IMR-90 (cell line): ENCODE results near the gene CXXC1. TPM values are rescaled to one million over a fixed set of nuclear protein-coding genes. Genes with fewer than 3 reads are reported as not detected.

ENCODE experiments used
- ATAC-seq: fragments of 200-7000 bp; cut with Tn5 transposase; 2 replicates; pipeline ENCODE4 v1.9.1; 2020; ENCODE audit warnings: low read depth, mild to moderate bottlenecking, moderate library complexity
- BruUV-seq: library from RNA; stranded (reverse); fragments of 400-500 nt; replicated peaks from 2 replicates; lab custom pipeline; 2021; lab: Mats Ljungman, UMichigan
- CTCF ChIA-PET: fragments of 300-600 bp; formaldehyde crosslinking; extraction: SDS; loops from one replicate; lab custom pipeline; 2021; ENCODE audit warnings: antibody characterized with exemption; lab: Yijun Ruan, JAX
- POLR2A ChIA-PET: fragments of 300-600 bp; sonication (Branson Sonifier 250); formaldehyde crosslinking; loops from one replicate; lab custom pipeline; 2022; ENCODE audit warnings: antibody characterized with exemption; ENCODE audit not compliant: unreplicated experiment; lab: Charles Lee
- DNase-seq: peaks from one replicate; pipeline ENCODE4 v3.0.0; 2013
- H2AFZ ChIP-seq: replicated peaks from 2 replicates; pipeline ENCODE3; 2013; ENCODE audit warnings: low read length, mild to moderate bottlenecking; ENCODE audit not compliant: poor library complexity
- H2AK5ac ChIP-seq: 2 replicates; pipeline ENCODE4 v1.6.1; 2013; ENCODE audit warnings: low read depth, low read length, inconsistent platforms
- H2AK9ac ChIP-seq: replicated peaks from 2 replicates; pipeline ENCODE3; 2013; ENCODE audit warnings: mild to moderate bottlenecking, low read depth, low read length, moderate library complexity; ENCODE audit not compliant: poor library complexity
- H2BK120ac ChIP-seq: 2 replicates; pipeline ENCODE4 v1.6.1; 2013; ENCODE audit warnings: low read depth, low read length, inconsistent platforms
- H2BK15ac ChIP-seq: 3 replicates; pipeline ENCODE4 v1.6.1; 2013; ENCODE audit warnings: low read depth, low read length, inconsistent platforms
- H2BK20ac ChIP-seq: 2 replicates; pipeline ENCODE4 v1.6.1; 2013; ENCODE audit warnings: low read depth, mild to moderate bottlenecking, inconsistent platforms, low read length, moderate library complexity
- H2BK5ac ChIP-seq: 2 replicates; pipeline ENCODE4 v1.6.1; 2013; ENCODE audit warnings: mild to moderate bottlenecking, low read depth, low read length, inconsistent platforms; ENCODE audit not compliant: poor library complexity, severe bottlenecking
- H3K14ac ChIP-seq: replicated peaks from 2 replicates; pipeline ENCODE4 v1.6.1; 2013; ENCODE audit warnings: low read depth, low read length, inconsistent platforms
- H3K18ac ChIP-seq: 2 replicates; pipeline ENCODE4 v1.6.1; 2013; ENCODE audit warnings: low read depth, low read length, control low read depth
- H3K23ac ChIP-seq: 2 replicates; pipeline ENCODE4 v1.6.1; 2013; ENCODE audit warnings: low read depth, low read length, inconsistent platforms
- H3K27ac ChIP-seq: 2 replicates; pipeline ENCODE4 v1.5.1; 2013; ENCODE audit warnings: mild to moderate bottlenecking, control low read depth, low read length; ENCODE audit not compliant: insufficient read depth
- H3K27me3 ChIP-seq: 2 replicates; pipeline ENCODE4 v1.6.1; 2013; ENCODE audit warnings: low read length; ENCODE audit not compliant: control insufficient read depth, insufficient read depth
- H3K36me3 ChIP-seq: 2 replicates; pipeline ENCODE4 v1.6.1; 2013; ENCODE audit warnings: low read length, mixed read lengths; ENCODE audit not compliant: control insufficient read depth, insufficient read depth
- H3K4ac ChIP-seq: 2 replicates; pipeline ENCODE4 v1.6.1; 2013; ENCODE audit warnings: low read depth, low read length, inconsistent platforms
- H3K4me1 ChIP-seq: 2 replicates; pipeline ENCODE4 v1.6.1; 2013; ENCODE audit warnings: low read length, mixed read lengths; ENCODE audit not compliant: control insufficient read depth, insufficient read depth
- H3K4me2 ChIP-seq: 2 replicates; pipeline ENCODE4 v1.6.1; 2013; ENCODE audit warnings: low read depth, mild to moderate bottlenecking, control low read depth, low read length, moderate library complexity
- H3K4me3 ChIP-seq: 2 replicates; pipeline ENCODE4 v1.5.1; 2013; ENCODE audit warnings: low read depth, mild to moderate bottlenecking, control low read depth, low read length, moderate library complexity; ENCODE audit not compliant: insufficient read depth
- H3K56ac ChIP-seq: 2 replicates; pipeline ENCODE4 v1.6.1; 2013; ENCODE audit warnings: low read length, inconsistent platforms; ENCODE audit not compliant: insufficient read depth; ENCODE audit errors: extremely low read depth
- H3K79me1 ChIP-seq, 2 experiments: 2 replicates each; pipeline ENCODE4 v1.6.1; 2013; ENCODE audit warnings: low read length in 2 of 2, inconsistent platforms in 1 of 2, low read depth in 1 of 2
- H3K9ac ChIP-seq: 2 replicates; pipeline ENCODE4 v1.6.1; 2013; ENCODE audit warnings: low read depth, low read length, control low read depth
- H3K9me1 ChIP-seq: 2 replicates; pipeline ENCODE4 v1.6.1; 2013; ENCODE audit warnings: low read length, inconsistent platforms; ENCODE audit not compliant: insufficient read depth
- H3K9me3 ChIP-seq: 2 replicates; pipeline ENCODE4 v1.6.1; 2013; ENCODE audit warnings: low read length; ENCODE audit not compliant: control insufficient read depth, insufficient read depth
- H4K20me1 ChIP-seq: 2 replicates; pipeline ENCODE4 v1.6.1; 2013; ENCODE audit warnings: low read length, inconsistent platforms; ENCODE audit not compliant: insufficient read depth
- H4K5ac ChIP-seq: 2 replicates; pipeline ENCODE4 v1.6.1; 2013; ENCODE audit warnings: mild to moderate bottlenecking, low read depth, low read length, control low read depth
- H4K8ac ChIP-seq, 2 experiments: 2 replicates each; pipeline ENCODE4 v1.6.1; 2013; ENCODE audit warnings: low read depth in 2 of 2, low read length in 2 of 2, control low read depth in 1 of 2, inconsistent platforms in 1 of 2
- H4K91ac ChIP-seq: 2 replicates; pipeline ENCODE4 v1.6.1; 2013; ENCODE audit warnings: low read depth, low read length, inconsistent platforms; ENCODE audit not compliant: insufficient read depth
- BHLHE40 ChIP-seq: fragments of 150-350 bp; IDR thresholded peaks from 2 replicates; pipeline ENCODE4 v1.6.1; 2016; ENCODE audit warnings: mild to moderate bottlenecking, low read depth, low read length
- CEBPB ChIP-seq: IDR thresholded peaks from 2 replicates; pipeline ENCODE4 v1.6.1; 2012; ENCODE audit warnings: low read depth, low read length, improper control_type of control experiment
- CHD1 ChIP-seq: IDR thresholded peaks from 2 replicates; pipeline ENCODE4 v1.6.1; 2012; ENCODE audit warnings: low read depth, low read length, improper control_type of control experiment
- FOS ChIP-seq: fragments of 150-350 bp; IDR thresholded peaks from 2 replicates; pipeline ENCODE4 v1.6.1; 2016; ENCODE audit warnings: low read depth, low read length
- MAFK ChIP-seq: IDR thresholded peaks from 2 replicates; pipeline ENCODE4 v1.6.1; 2012; ENCODE audit warnings: low read depth, low read length, improper control_type of control experiment
- MXI1 ChIP-seq: IDR thresholded peaks from 2 replicates; pipeline ENCODE4 v1.6.1; 2012; ENCODE audit warnings: low read depth, mild to moderate bottlenecking, low read length, moderate library complexity, borderline replicate concordance
- NFE2L2 ChIP-seq: fragments of 150-350 bp; IDR thresholded peaks from 2 replicates; pipeline ENCODE4 v1.6.1; 2016; ENCODE audit warnings: low read depth, mild to moderate bottlenecking, low read length
- POLR2A ChIP-seq: IDR thresholded peaks from 2 replicates; pipeline ENCODE4 v1.6.1; 2012; ENCODE audit warnings: mild to moderate bottlenecking, low read depth, low read length
- RAD21 ChIP-seq: IDR thresholded peaks from 2 replicates; pipeline ENCODE4 v1.6.1; 2012; ENCODE audit warnings: low read length, improper control_type of control experiment
- RCOR1 ChIP-seq: IDR thresholded peaks from 2 replicates; pipeline ENCODE4 v1.6.1; 2012; ENCODE audit warnings: mild to moderate bottlenecking, low read length, improper control_type of control experiment; ENCODE audit not compliant: insufficient replicate concordance
- RFX5 ChIP-seq: IDR thresholded peaks from 2 replicates; pipeline ENCODE4 v1.8.0; 2012; ENCODE audit warnings: low read depth, mild to moderate bottlenecking, low read length, moderate library complexity
- SMC3 ChIP-seq: fragments of 150-350 bp; IDR thresholded peaks from 2 replicates; pipeline ENCODE4 v1.6.1; 2016; ENCODE audit warnings: low read depth, mild to moderate bottlenecking, antibody characterized with exemption, low read length, moderate library complexity
- WGBS, 2 experiments: methylation state at CpG; one replicate each; pipeline versions ENCODE4 v1.1.5 to v1.1.7; 2013; ENCODE audit warnings: missing lambda C conversion rate in 2 of 2; ENCODE audit not compliant: insufficient read length in 1 of 2; ENCODE audit errors: extremely low coverage in 2 of 2; 5-methylcytosine and 5-hydroxymethylcytosine counted together
- dilution Hi-C: fragments of 300-500 bp; cut with HindIII; formaldehyde crosslinking; loops from one replicate; pipeline ENCODE4 v1.14.3; 2018; ENCODE audit warnings: low sequenced_read_pairs; ENCODE audit not compliant: unreplicated experiment
- in situ Hi-C: fragments of 300-500 bp; cut with MboI; formaldehyde crosslinking; loops from 3 replicates; pipeline ENCODE4 v1.14.3; 2019; ENCODE audit warnings: low sequenced_read_pairs, inconsistent platforms, mixed read lengths
- intact Hi-C: fragments of 100-400 bp; cut with micrococcal nuclease; formaldehyde crosslinking; loops from 2 replicates; pipeline ENCODE4 v1.10.0; 2022
- polyA plus RNA-seq, 3 experiments: library from polyadenylated mRNA; depleted of rRNA; stranded (reverse); fragments of >200 nt; gene quantifications; 2 replicates each; pipeline ENCODE4 v1.2.3, GENCODE V29; 2012; ENCODE audit warnings: low replicate concordance in 1 of 3
- total RNA-seq: library from RNA; depleted of rRNA; stranded (reverse); fragments of >200 nt; gene quantifications from 2 replicates; pipeline ENCODE4 v1.2.3, GENCODE V29; 2012
- TF ChIP-seq, protein P1 (sequence below): conservative IDR thresholded peaks from 2 replicates; pipeline ENCODE4 v1.5.1; 2012; ENCODE audit warnings: mild to moderate bottlenecking, low read depth, low read length, improper control_type of control experiment
- TF ChIP-seq, protein P2 (sequence below): fragments of 150-350 bp; IDR thresholded peaks from 2 replicates; pipeline ENCODE4 v1.6.1; 2017; ENCODE audit warnings: mild to moderate bottlenecking, antibody characterized with exemption, low read length, low read depth
- TF ChIP-seq, protein P3 (sequence below): fragments of 150-350 bp; IDR thresholded peaks from 2 replicates; pipeline ENCODE4 v1.6.1; 2016; ENCODE audit warnings: low read depth, mild to moderate bottlenecking, low read length, moderate library complexity, borderline replicate concordance

CXXC1 gene
- total and polyA plus RNA-seq, 2 of the 4 experiments (the other 2 are of a cell fraction) = 24.0 to 66.2 TPM

DNA sequence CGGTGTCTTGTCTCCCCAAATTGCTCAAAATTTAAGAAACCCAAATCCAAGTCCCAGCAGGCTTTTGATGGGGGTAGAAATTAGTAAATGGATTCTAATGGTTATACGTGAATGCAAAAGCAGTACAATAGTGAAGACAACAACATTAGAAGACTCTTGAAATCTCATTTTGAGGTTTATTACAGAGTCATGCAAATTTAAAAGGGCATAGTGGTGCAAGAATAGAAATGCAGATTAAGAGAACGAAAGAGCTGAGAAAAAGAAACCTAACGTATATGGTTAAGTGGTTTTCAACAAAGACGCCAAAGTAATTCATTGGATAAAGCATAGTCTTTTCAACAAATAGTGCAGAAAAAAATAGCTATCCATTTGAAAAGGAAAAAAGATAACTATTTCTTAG is 33.2 kb upstream of the CXXC1 start:
- no CpG with 5 or more reads among the region's 5 CpGs for WGBS, 2 experiments
- no peak overlapping the region for H3K14ac ChIP-seq
- no peak overlapping the region for H2BK20ac ChIP-seq
- no peak overlapping the region for H4K91ac ChIP-seq
- no peak overlapping the region for H3K23ac ChIP-seq
- no peak overlapping the region for H3K4me2 ChIP-seq
- no peak overlapping the region for H2BK5ac ChIP-seq
- H3K9ac ChIP-seq = no peak overlapping the region
- no peak overlapping the region for H3K4me3 ChIP-seq
- in situ Hi-C loops (no loop called here), intact Hi-C loops (no loop called here), dilution Hi-C loops (no loop called here)
- no peaks in the 10 kb centered on the region for H3K79me1 ChIP-seq
- H4K8ac ChIP-seq = no peak overlapping the region
- H4K20me1 ChIP-seq = no peaks in the 10 kb centered on the region
- H4K5ac ChIP-seq = no peak overlapping the region
- no peaks in the 10 kb centered on the region for H3K36me3 ChIP-seq
- no peaks in the 10 kb centered on the region for H3K9me3 ChIP-seq
- no peak overlapping the region for H2AK9ac ChIP-seq
- H3K18ac ChIP-seq = no peak overlapping the region
- POLR2A ChIA-PET = no interaction called here
- DNase-seq = no peak
- no peaks in the 10 kb centered on the region for H3K27me3 ChIP-seq
- H2BK15ac ChIP-seq = no peak overlapping the region
- H3K9me1 ChIP-seq = no peaks in the 10 kb centered on the region
- H2BK120ac ChIP-seq = no peak overlapping the region
- no peak for ATAC-seq
- BruUV-seq = no TSS peak
- no peak overlapping the region for H3K27ac ChIP-seq
- CTCF ChIA-PET = interaction anchor here (0.7 kb wide), 1 partner anchor 36 kb away, joined by 4 read pairs; no protein-coding TSS in a partner anchor
- H3K4me1 ChIP-seq = no peaks in the 10 kb centered on the region
- H3K4ac ChIP-seq = no peak overlapping the region
- no peak overlapping the region for H2AFZ ChIP-seq
- no peak overlapping the region for H2AK5ac ChIP-seq
- no peak overlapping the region for H3K56ac ChIP-seq
- TF ChIP-seq, protein P1, sequence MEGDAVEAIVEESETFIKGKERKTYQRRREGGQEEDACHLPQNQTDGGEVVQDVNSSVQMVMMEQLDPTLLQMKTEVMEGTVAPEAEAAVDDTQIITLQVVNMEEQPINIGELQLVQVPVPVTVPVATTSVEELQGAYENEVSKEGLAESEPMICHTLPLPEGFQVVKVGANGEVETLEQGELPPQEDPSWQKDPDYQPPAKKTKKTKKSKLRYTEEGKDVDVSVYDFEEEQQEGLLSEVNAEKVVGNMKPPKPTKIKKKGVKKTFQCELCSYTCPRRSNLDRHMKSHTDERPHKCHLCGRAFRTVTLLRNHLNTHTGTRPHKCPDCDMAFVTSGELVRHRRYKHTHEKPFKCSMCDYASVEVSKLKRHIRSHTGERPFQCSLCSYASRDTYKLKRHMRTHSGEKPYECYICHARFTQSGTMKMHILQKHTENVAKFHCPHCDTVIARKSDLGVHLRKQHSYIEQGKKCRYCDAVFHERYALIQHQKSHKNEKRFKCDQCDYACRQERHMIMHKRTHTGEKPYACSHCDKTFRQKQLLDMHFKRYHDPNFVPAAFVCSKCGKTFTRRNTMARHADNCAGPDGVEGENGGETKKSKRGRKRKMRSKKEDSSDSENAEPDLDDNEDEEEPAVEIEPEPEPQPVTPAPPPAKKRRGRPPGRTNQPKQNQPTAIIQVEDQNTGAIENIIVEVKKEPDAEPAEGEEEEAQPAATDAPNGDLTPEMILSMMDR = no peak
- TF ChIP-seq RFX5 (no peak), POLR2A (no peak), SMC3 (no peak), FOS (no peak), MAFK (no peak), CHD1 (no peak), NFE2L2 (no peak), RAD21 (no peak), BHLHE40 (no peak), MXI1 (no peak), RCOR1 (no peak), CEBPB (no peak)
- TF ChIP-seq, protein P2, sequence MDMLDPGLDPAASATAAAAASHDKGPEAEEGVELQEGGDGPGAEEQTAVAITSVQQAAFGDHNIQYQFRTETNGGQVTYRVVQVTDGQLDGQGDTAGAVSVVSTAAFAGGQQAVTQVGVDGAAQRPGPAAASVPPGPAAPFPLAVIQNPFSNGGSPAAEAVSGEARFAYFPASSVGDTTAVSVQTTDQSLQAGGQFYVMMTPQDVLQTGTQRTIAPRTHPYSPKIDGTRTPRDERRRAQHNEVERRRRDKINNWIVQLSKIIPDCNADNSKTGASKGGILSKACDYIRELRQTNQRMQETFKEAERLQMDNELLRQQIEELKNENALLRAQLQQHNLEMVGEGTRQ = no peak
- TF ChIP-seq, protein P3, sequence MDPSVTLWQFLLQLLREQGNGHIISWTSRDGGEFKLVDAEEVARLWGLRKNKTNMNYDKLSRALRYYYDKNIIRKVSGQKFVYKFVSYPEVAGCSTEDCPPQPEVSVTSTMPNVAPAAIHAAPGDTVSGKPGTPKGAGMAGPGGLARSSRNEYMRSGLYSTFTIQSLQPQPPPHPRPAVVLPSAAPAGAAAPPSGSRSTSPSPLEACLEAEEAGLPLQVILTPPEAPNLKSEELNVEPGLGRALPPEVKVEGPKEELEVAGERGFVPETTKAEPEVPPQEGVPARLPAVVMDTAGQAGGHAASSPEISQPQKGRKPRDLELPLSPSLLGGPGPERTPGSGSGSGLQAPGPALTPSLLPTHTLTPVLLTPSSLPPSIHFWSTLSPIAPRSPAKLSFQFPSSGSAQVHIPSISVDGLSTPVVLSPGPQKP = no peak
